Measurements from ENCODE around the gene WLS.
A peak's percentile ranks its signal among the peaks of the same experiment; 100 is the strongest.
"Not testable (repeated sequence)": the region's sequence is repeated elsewhere in the genome, so short reads cannot be mapped to it uniquely, and the experiment has no call there.

The WLS gene

GRCh38 chr1:68162761-68163160 lies 69.6 kb downstream of the WLS start:
- DNase-seq, result no peak

DNA sequence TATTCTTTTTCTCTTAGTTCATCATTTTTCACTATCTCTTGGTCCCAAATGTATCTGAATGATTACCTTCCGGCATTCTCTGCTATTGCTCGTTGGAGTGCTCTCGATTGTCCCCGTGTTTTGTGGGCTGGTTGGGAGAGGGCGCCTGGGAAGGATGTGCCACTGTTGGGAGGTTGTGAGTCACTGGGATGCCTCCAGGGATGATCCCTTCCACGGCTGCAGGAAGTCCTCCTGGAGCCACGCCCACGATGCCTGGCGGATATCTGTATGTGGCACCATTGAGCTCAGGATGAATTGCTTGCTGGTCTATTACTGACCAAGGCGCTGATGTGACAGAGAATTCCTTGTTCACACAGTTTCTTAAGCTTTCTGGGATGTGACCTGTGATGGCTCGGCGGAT lies 70.7 kb downstream of the WLS start:
- DNase-seq, result not testable (repeated sequence)

DNA sequence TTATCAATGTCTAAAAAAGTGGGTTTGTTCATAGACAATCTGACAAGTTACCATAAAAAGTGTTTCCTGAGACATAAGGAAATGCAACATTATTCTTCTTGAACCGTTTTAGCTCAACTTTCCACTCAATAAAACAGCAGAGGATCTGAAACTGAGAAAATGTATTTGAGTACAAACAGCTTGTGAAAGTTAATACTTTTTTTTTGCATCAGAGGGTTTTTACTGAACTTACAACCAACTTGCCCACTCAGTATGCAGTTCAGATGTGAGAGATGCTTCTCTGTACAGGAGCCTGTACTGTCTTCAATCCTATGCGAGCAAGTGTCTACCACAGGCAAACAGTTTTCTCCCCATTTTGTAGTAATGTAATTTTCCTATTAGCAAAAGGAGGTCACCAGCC lies 71.4 kb downstream of the WLS start:
- not testable (repeated sequence) for DNase-seq

- DNase-seq, result no peak
Observed at GRCh38 chr1:68160021-68160420, 72.3 kb downstream of the WLS start.

DNA sequence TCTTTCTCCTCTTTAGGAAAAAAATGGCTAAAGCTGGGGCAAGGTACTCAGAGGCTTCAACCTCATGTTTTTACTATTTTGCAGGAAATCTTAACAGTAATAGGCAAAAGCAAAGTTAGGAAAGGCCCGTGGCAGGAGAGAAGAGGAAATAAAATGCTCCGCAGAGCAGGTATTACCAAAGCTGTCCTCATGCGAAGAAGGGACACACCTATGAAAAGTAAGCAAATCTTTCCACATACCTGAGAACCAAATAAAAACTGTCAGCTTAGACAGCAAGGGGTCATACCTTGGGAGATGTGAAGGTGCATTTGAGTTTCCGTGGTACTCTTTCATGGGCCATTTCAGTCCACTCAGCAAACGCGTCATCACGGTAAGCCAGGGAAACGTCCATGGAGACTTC lies 73.5 kb downstream of the WLS start:
- DNase-seq, result no peak

- DNase-seq, result no peak
Observed at GRCh38 chr1:68157416-68157815, 74.9 kb downstream of the WLS start.

GRCh38 chr1:68151690-68152089 lies 80.6 kb downstream of the WLS start:
- DNase-seq, result no peak

DNA sequence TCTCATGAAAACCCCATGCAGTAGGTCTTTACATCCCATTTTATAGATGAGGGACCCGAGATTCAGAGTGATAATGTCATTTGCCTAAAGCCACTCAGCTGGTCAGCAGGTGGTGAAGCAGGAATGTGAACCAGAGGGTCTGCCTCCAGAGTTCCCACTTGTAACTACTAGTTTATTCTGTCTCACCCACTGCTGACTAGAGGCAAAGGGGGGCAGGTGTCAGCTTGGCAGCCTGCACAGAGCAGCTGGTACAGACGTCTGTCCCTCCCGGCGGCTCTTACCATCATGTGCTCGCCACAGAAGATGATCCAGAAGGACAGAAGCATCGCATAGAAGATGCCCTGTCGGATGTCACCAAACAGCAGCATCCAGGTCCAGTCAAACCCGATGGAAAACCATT lies 82.4 kb downstream of the WLS start:
- DNase-seq, result no peak

DNA sequence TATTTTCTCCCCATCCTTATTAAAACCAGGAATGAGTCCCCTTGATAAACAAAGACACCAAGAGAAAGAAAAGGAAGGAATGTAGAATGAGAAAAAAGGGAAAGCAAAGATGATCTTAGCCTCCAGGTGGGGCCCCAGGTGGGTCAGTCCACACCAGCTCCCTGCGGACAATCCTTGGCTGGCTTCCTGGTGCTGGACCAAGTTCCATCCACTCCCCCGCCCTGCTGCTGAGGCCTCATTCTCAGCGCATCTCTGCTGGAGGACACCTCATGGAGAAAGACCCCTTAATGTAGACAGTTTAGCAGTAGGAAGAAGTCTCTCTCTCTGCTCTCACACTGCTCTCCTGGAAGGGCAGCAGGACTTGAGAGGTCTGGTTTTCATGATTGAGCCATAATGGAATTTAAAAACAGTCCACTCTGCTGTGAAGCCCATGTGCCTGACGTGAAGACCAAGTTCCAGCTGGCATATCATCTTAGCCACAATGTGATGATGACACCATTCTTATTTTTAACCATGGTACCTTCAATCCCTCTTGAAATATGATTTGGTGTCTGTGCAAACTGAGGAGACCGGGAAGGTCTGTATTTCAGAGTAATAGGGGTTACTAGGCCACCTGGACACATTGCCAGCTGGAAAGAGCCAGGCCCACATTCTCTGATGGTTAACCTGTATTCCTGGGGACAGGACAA lies 83.1 kb downstream of the WLS start:
- DNase-seq, result no peak

- DNase-seq, result no peak
Observed at GRCh38 chr1:68148631-68149030, 83.7 kb downstream of the WLS start.

DNA sequence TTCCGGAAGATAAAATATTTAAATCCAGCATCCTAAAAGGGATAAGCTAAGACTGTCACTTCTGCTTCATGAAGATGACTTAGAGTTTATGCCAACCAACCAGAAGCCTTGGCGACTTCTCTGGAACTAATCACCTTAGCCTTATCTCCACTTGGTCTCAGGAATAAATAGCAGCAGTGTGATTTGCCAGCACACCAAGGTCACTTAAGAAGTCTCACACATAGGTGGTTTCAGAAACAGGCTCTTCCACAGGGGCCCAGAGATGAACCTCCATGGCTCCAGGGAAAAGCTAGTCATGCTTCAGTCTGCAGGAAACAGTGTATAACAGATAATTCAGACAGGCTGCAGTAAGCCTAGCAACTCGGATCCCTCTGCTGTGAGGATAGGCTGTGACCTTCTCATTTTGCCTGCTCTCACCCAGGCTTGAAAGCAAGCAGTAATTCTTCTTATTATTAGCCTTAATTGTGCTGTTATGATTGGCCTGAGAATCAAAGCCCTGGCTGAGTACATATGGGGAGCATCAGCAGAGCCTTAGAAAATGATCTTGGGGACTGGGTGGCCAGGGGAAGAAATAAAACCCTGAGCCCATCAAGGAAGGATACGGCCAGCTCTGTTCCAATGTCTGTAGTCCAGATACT lies 84.7 kb downstream of the WLS start:
- no peak for DNase-seq

- DNase-seq, result no peak
Observed at GRCh38 chr1:68145418-68146126, 86.8 kb downstream of the WLS start.

GRCh38 chr1:68144856-68145255 lies 87.5 kb downstream of the WLS start:
- no peak for DNase-seq

DNA sequence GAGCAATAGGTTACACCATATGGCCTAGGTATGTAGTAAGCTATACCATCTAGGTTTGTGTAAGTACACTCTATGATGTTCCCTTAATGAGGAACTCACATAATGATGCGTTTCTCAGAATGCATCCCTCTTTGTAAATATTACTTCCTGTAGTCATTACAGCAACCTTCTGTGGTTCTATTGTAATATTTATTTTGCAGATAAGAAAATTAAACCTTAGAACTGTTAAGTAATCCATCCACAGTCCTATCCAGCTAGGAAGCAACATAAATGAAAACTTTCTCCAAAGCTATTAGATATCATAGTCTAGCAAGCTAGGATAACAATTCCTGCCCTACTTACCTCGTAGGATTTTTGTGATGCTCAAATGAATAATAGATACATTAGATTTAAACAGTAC lies 88.7 kb downstream of the WLS start:
- DNase-seq, result no peak

GRCh38 chr1:68142461-68142860 lies 89.9 kb downstream of the WLS start:
- no peak for DNase-seq

- DNase-seq, result no peak
Observed at GRCh38 chr1:68142036-68142435, 90.3 kb downstream of the WLS start.

GRCh38 chr1:68141071-68142021 lies 91.0 kb downstream of the WLS start:
- DNase-seq, result peak; percentile 10

DNA sequence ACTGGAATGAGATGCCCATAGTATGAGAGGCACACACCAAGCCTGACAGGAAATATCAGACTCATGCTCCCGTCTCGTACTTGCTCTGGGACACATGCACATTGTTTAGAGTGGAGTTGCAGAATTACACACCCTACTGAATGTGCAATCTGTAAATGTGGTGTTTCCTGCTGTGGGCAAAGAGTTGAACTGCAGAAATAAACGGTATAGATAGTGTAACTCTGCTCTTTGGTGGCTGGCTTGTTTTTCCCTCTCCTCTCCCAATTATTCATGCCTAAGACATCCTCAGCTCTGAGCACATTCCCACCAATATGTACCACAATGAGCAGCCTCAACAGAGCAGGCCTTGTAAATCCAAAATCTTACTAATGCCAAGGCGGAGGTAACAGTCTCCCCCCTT lies 91.8 kb downstream of the WLS start:
- no peak for DNase-seq

DNA sequence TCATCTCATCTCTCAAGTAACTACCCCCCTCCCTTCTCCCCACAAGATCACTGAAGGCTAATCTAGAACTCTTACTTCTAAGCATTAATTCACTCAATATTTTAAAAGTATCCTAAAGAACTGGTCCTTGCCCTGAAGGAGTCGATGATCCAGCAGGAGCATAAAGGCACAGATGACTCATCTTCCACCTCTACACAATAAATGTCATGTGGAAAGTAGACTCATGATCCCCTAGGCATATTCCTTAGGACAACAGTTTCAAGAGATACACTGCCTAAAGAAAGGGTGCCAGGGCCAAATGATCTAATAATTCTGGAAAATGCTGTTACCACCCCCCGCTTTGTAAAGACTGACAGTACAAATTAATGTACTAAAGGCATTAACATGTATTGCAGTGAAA lies 96.1 kb downstream of the WLS start:
- DNase-seq, result no peak

GRCh38 chr1:68132426-68133130 lies 99.7 kb downstream of the WLS start:
- no peak for DNase-seq

- DNase-seq, result no peak
Observed at GRCh38 chr1:68131261-68131660, 101.1 kb downstream of the WLS start.

DNA sequence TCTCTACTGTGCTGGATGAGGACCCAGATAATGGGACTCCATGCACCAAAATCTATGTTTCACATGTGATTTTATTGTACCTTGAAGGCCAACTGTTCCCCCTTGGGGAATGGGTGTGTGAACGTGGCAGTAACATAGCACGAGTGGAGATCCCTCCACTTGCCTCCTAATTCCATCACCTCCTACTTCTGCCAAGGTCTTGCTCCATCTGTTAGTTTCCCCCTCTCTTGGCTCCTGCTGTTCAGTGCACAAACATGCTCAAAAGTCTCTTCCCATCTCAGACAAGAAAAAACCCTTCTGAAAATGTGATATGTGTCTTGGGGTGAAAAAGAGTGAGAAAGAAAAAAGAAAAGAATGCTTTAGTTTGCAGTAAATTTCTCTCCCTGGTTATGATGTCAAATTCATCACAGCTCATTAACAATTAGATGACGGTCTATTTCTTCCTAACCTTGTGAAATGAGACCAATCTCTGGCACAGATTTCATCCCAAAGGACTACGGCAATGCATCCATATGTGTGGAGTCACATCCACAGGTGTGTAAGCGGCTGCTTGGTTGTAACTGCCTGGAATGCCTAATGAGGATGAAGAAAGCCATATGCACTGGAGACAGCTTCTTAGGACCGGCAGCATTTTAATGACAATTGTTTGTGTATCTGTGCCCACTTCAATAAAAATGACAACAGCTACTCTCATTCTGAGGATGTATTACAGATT lies 102.6 kb downstream of the WLS start:
- no peak for DNase-seq
